ENCODE results near the gene DHX34. TPM values are rescaled to one million over a fixed set of nuclear protein-coding genes. Genes with fewer than 3 reads are reported as not detected.

The DHX34 gene
- total and polyA plus RNA-seq, 4 experiments from 2014 or later = 1.7 to 27.3 (median 17.0) TPM

- Histone ChIP-seq H3K27me3 (ENCODE audit: insufficient read depth, low read length) (peaks cover 17% of the 10 kb centered on the region), H3K9me3 (ENCODE audit: control insufficient read depth in 1 of 2, low read length in 2 of 2) (no peaks in the 10 kb centered on the region), H3K27ac (ENCODE audit: low read depth, low read length) (no peak overlapping the region), H3K4me1 (ENCODE audit: insufficient read depth, low read length) (peaks cover 26% of the 10 kb centered on the region), H3K4me3 (ENCODE audit: low read length in 2 of 2) (no peak overlapping the region), H3K36me3 (ENCODE audit: insufficient read depth, low read length) (no peaks in the 10 kb centered on the region)
- peaks cover 25 to 26% of the 10 kb centered on the region in 2 donors for H3K27me3 Mint-ChIP-seq
- no peaks in the 10 kb centered on the region for H3K36me3 Mint-ChIP-seq
- peaks cover 6 to 12% (median 11%) of the 10 kb centered on the region in 4 donors for H3K4me1 Mint-ChIP-seq
- ChIA-PET POLR2A (ENCODE audit: partially characterized antibody) (interaction anchor here (1.0 kb wide), 1 partner anchor 172 kb away, joined by 3 read pairs; no protein-coding TSS in a partner anchor), CTCF (ENCODE audit: partially characterized antibody) (interaction anchor here (0.9 to 1.9 kb wide), 11 partner anchors 7 to 279 kb away, joined by 3 to 15 read pairs (median 6); partner anchors contain the start of gene NAPA)
- peak overlapping the region in 4 of 8 donors; percentile 51 to 72 (median 68) for H3K4me3 Mint-ChIP-seq
- peaks cover 0 to 2% (median 0%) of the 10 kb centered on the region in 8 donors for H3K9me3 Mint-ChIP-seq
- no peak overlapping the region for H3K27ac Mint-ChIP-seq
- intact Hi-C loops (cut with micrococcal nuclease) = no loop called here
- DNase-seq = no peak
These were observed 80.2 kb downstream of the DHX34 start for GRCh38 chr19:47429140-47429793.

GRCh38 chr19:47430041-47430802, 81.1 kb downstream of the DHX34 start:
- peaks cover 22 to 23% of the 10 kb centered on the region in 2 donors for H3K27me3 Mint-ChIP-seq
- no peaks in the 10 kb centered on the region for H3K36me3 Mint-ChIP-seq
- peaks cover 30% of the 10 kb centered on the region for H3K4me1 ChIP-seq (ENCODE audit: insufficient read depth, low read length)
- H3K9me3 ChIP-seq (ENCODE audit: control insufficient read depth in 1 of 2, low read length in 2 of 2) = no peaks in the 10 kb centered on the region
- peak overlapping the region in 1 of 7 donors; percentile 32 for H3K27ac Mint-ChIP-seq
- H3K36me3 ChIP-seq (ENCODE audit: insufficient read depth, low read length) = no peaks in the 10 kb centered on the region
- POLR2A ChIA-PET (ENCODE audit: partially characterized antibody) = interaction anchor here (1.0 kb wide), 1 partner anchor 171 kb away, joined by 3 read pairs; no protein-coding TSS in a partner anchor
- no peak overlapping the region for H3K27ac ChIP-seq (ENCODE audit: low read depth, low read length)
- no peak overlapping the region for H3K4me3 ChIP-seq (ENCODE audit: low read length in 2 of 2)
- peak in 1 of 5 donors; percentile 39 for DNase-seq
- H3K27me3 ChIP-seq (ENCODE audit: insufficient read depth, low read length) = peaks cover 17% of the 10 kb centered on the region
- CTCF ChIA-PET (ENCODE audit: partially characterized antibody) = interaction anchor here (1.0 to 1.7 kb wide), 2 partner anchors 270 to 276 kb away, joined by 3 read pairs; no protein-coding TSS in a partner anchor
- H3K9me3 Mint-ChIP-seq = no peaks in the 10 kb centered on the region
- peak overlapping the region in 7 of 8 donors; percentile 40 to 72 (median 61) for H3K4me3 Mint-ChIP-seq
- peaks cover 7 to 15% (median 14%) of the 10 kb centered on the region in 4 donors for H3K4me1 Mint-ChIP-seq
- intact Hi-C loops (cut with micrococcal nuclease) = no loop called here

DNA sequence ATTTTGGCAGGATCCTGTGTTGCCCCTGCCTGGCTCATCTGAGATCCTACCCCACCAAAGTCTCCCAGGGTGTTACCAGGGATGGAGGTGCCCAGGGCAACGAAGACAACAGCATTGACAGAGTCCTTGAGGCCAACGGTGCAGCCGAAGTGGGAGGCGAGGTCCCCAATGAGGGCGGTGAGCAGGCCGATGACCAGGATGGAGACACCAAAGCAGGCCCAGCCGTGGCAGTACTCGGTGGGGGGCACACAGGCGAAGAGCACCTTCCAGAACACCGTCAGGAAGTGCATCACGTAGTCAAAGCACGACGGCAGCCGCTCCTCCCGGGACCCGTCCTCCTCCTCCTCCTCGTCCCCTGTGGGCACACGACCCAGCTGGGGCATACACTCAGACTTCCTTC, 83.0 kb downstream of the DHX34 start:
- Histone ChIP-seq H3K4me3 (ENCODE audit: low read length in 2 of 2) (no peak overlapping the region), H3K27me3 (ENCODE audit: insufficient read depth, low read length) (peaks cover 9% of the 10 kb centered on the region), H3K4me1 (ENCODE audit: insufficient read depth, low read length) (peaks cover 36% of the 10 kb centered on the region), H3K9me3 (ENCODE audit: control insufficient read depth in 1 of 2, low read length in 2 of 2) (no peaks in the 10 kb centered on the region), H3K27ac (ENCODE audit: low read depth, low read length) (no peak overlapping the region), H3K36me3 (ENCODE audit: insufficient read depth, low read length) (no peaks in the 10 kb centered on the region)
- no peak for DNase-seq
- no peaks in the 10 kb centered on the region for H3K36me3 Mint-ChIP-seq
- POLR2A ChIA-PET (ENCODE audit: partially characterized antibody) = no interaction called here
- CTCF ChIA-PET (ENCODE audit: partially characterized antibody) = interaction anchor here (0.8 to 10.6 kb wide), 7 partner anchors 53 to 356 kb away, joined by 3 to 293 read pairs (median 4); partner anchors contain the start of gene EHD2
- H3K4me3 Mint-ChIP-seq = peak overlapping the region in 2 of 8 donors; percentile 9 to 62
- intact Hi-C loops (cut with micrococcal nuclease) = no loop called here
- H3K27ac Mint-ChIP-seq = peak overlapping the region in 1 of 7 donors; percentile 32
- no peaks in the 10 kb centered on the region for H3K9me3 Mint-ChIP-seq
- peaks cover 16 to 20% of the 10 kb centered on the region in 2 donors for H3K27me3 Mint-ChIP-seq
- peaks cover 12 to 29% (median 25%) of the 10 kb centered on the region in 4 donors for H3K4me1 Mint-ChIP-seq

Other genes starting within 250 kb of the DHX34 start
- 10 to 100 TPM; 74.8 to 75.7 TPM for gene ZC3H4, start 235.5 kb upstream of the DHX34 start, total RNA-seq
- gene ZC3H4, start 235.5 kb upstream of the DHX34 start, polyA plus RNA-seq = 1 to 10 TPM in 1 of 2 donors, under 1 TPM in 1; 0.33 to 3.4 TPM
- gene SAE1, start 218.5 kb upstream of the DHX34 start, total RNA-seq = 10 to 100 TPM; 35.3 to 36.0 TPM
- gene SAE1, start 218.5 kb upstream of the DHX34 start, polyA plus RNA-seq = 100 to 1,000 TPM; 107 to 182 TPM
- gene BBC3, start 118.1 kb upstream of the DHX34 start, total RNA-seq = 10 to 100 TPM; 31.9 to 32.2 TPM
- 1 to 10 TPM; 3.7 to 8.0 TPM for gene BBC3, start 118.1 kb upstream of the DHX34 start, polyA plus RNA-seq
- gene CCDC9, start 92.8 kb upstream of the DHX34 start, total RNA-seq = 10 to 100 TPM; 39.5 to 40.4 TPM
- gene CCDC9, start 92.8 kb upstream of the DHX34 start, polyA plus RNA-seq = 10 to 100 TPM in 1 of 2 donors, 1 to 10 TPM in 1; 4.6 to 11.9 TPM
- gene INAFM1, start 74.4 kb upstream of the DHX34 start, total RNA-seq = 10 to 100 TPM; 15.1 to 16.7 TPM
- 1 to 10 TPM; 1.8 to 1.9 TPM for gene INAFM1, start 74.4 kb upstream of the DHX34 start, polyA plus RNA-seq
- 1 to 10 TPM; 4.1 to 4.6 TPM for gene C5AR1, start 39.5 kb upstream of the DHX34 start, total RNA-seq
- gene C5AR1, start 39.5 kb upstream of the DHX34 start, polyA plus RNA-seq = not detected
- gene C5AR2, start 17.1 kb upstream of the DHX34 start, total RNA-seq = 1 to 10 TPM; 2.1 to 2.9 TPM
- gene C5AR2, start 17.1 kb upstream of the DHX34 start, polyA plus RNA-seq = under 1 TPM; 0.10 to 0.11 TPM
- under 1 TPM in 1 of 2 experiments, not detected in 1; 0.35 TPM for gene MEIS3, start 70.2 kb downstream of the DHX34 start, total RNA-seq
- gene MEIS3, start 70.2 kb downstream of the DHX34 start, polyA plus RNA-seq = under 1 TPM in 1 of 2 donors, not detected in 1; 0.71 TPM
- gene SLC8A2, start 122.6 kb downstream of the DHX34 start, total RNA-seq = not detected
- gene SLC8A2, start 122.6 kb downstream of the DHX34 start, polyA plus RNA-seq = not detected
- gene KPTN, start 134.9 kb downstream of the DHX34 start, total RNA-seq = 1 to 10 TPM; 4.0 to 4.3 TPM
- gene KPTN, start 134.9 kb downstream of the DHX34 start, polyA plus RNA-seq = 10 to 100 TPM in 1 of 2 donors, 1 to 10 TPM in 1; 4.8 to 10.6 TPM
- 10 to 100 TPM; 84.1 to 88.1 TPM for gene NAPA, start 165.7 kb downstream of the DHX34 start, total RNA-seq
- gene NAPA, start 165.7 kb downstream of the DHX34 start, polyA plus RNA-seq = 100 to 1,000 TPM in 1 of 2 donors, 10 to 100 TPM in 1; 90.8 to 129 TPM
- under 1 TPM; 0.53 to 0.79 TPM for gene ZNF541, start 223.8 kb downstream of the DHX34 start, total RNA-seq
- gene ZNF541, start 223.8 kb downstream of the DHX34 start, polyA plus RNA-seq = under 1 TPM in 1 of 2 donors, not detected in 1; 0.09 TPM